Ectodermal cell (in vitro differentiated cells): ENCODE measurements around the gene GJB5.

Experiments used
- H3K27ac ChIP-seq: 2 replicates; pipeline ENCODE4 v1.7.0; 2013; ENCODE audit warnings: mild to moderate bottlenecking, low read depth, low read length; ENCODE audit not compliant: insufficient read depth, poor library complexity, severe bottlenecking
- H3K27me3 ChIP-seq: 2 replicates; pipeline ENCODE4 v1.7.0; 2013; ENCODE audit warnings: mild to moderate bottlenecking, low read length; ENCODE audit not compliant: insufficient read depth, control insufficient read depth, poor library complexity, severe bottlenecking
- H3K36me3 ChIP-seq: one replicate; pipeline ENCODE4 v1.7.0; 2013; ENCODE audit warnings: low read length; ENCODE audit not compliant: control insufficient read depth, insufficient read depth
- H3K4me1 ChIP-seq: one replicate; pipeline ENCODE4 v1.7.0; 2013; ENCODE audit warnings: low read length; ENCODE audit not compliant: control insufficient read depth, insufficient read depth
- H3K4me3 ChIP-seq: 2 replicates; pipeline ENCODE4 v1.7.0; 2013; ENCODE audit warnings: low read depth, low read length, control low read depth; ENCODE audit not compliant: insufficient read depth
- H3K9me3 ChIP-seq: 2 replicates; pipeline ENCODE4 v1.7.0; 2013; ENCODE audit warnings: mild to moderate bottlenecking, low read length, moderate library complexity; ENCODE audit not compliant: control insufficient read depth
- WGBS, 2 experiments: methylation state at CpG; one replicate each; pipeline ENCODE4 v1.1.7; 2013; ENCODE audit warnings: missing lambda C conversion rate in 2 of 2; 5-methylcytosine and 5-hydroxymethylcytosine counted together

GJB5 gene

GRCh38 chr1:34743775-34744174 lies 11.1 kb upstream of the GJB5 start:
- Histone ChIP-seq H3K27ac (no peak overlapping the region), H3K4me3 (no peak overlapping the region), H3K9me3 (no peaks in the 10 kb centered on the region), H3K27me3 (peaks cover 6% of the 10 kb centered on the region), H3K4me1 (peaks cover 6% of the 10 kb centered on the region), H3K36me3 (no peaks in the 10 kb centered on the region)
- WGBS, 2 experiments = 92 to 93% methylated on average over 6 of the region's 6 CpGs

GRCh38 chr1:34744851-34745250 lies 10.0 kb upstream of the GJB5 start:
- Histone ChIP-seq H3K27ac (no peak overlapping the region), H3K4me1 (peaks cover 6% of the 10 kb centered on the region), H3K4me3 (no peak overlapping the region), H3K9me3 (no peaks in the 10 kb centered on the region), H3K27me3 (peaks cover 6% of the 10 kb centered on the region), H3K36me3 (no peaks in the 10 kb centered on the region)
- 90 to 94% methylated on average over 3 of the region's 3 CpGs for WGBS, 2 experiments

GRCh38 chr1:34745666-34746065 lies 9.2 kb upstream of the GJB5 start:
- Histone ChIP-seq H3K4me1 (no peaks in the 10 kb centered on the region), H3K36me3 (no peaks in the 10 kb centered on the region), H3K27me3 (peaks cover 6% of the 10 kb centered on the region), H3K27ac (no peak overlapping the region), H3K9me3 (no peaks in the 10 kb centered on the region), H3K4me3 (no peak overlapping the region)
- WGBS, 2 experiments = 78 to 85% methylated on average over 5 of the region's 5 CpGs

GRCh38 chr1:34746101-34746500 lies 8.7 kb upstream of the GJB5 start:
- peaks cover 6% of the 10 kb centered on the region for H3K27me3 ChIP-seq
- H3K4me3 ChIP-seq = no peak overlapping the region
- H3K36me3 ChIP-seq = no peaks in the 10 kb centered on the region
- H3K4me1 ChIP-seq = no peaks in the 10 kb centered on the region
- WGBS, 2 experiments = 95 to 97% methylated on average over 4 of the region's 4 CpGs
- H3K9me3 ChIP-seq = no peaks in the 10 kb centered on the region
- H3K27ac ChIP-seq = no peak overlapping the region

GRCh38 chr1:34746785-34747637 lies 7.8 kb upstream of the GJB5 start:
- WGBS, 2 experiments = 89 to 91% methylated on average over 14 to 18 of the region's 18 CpGs
- H3K27me3 ChIP-seq = peaks cover 5% of the 10 kb centered on the region
- no peaks in the 10 kb centered on the region for H3K36me3 ChIP-seq
- H3K9me3 ChIP-seq = no peaks in the 10 kb centered on the region
- no peak overlapping the region for H3K27ac ChIP-seq
- no peak overlapping the region for H3K4me3 ChIP-seq
- no peaks in the 10 kb centered on the region for H3K4me1 ChIP-seq

- Histone ChIP-seq H3K4me1 (no peaks in the 10 kb centered on the region), H3K27ac (no peak overlapping the region), H3K9me3 (no peaks in the 10 kb centered on the region), H3K36me3 (no peaks in the 10 kb centered on the region), H3K27me3 (no peaks in the 10 kb centered on the region), H3K4me3 (no peak overlapping the region)
- 89 to 90% methylated on average over 6 of the region's 6 CpGs for WGBS, 2 experiments
Observed at GRCh38 chr1:34747638-34747941, 7.3 kb upstream of the GJB5 start.

GRCh38 chr1:34749992-34750391 lies 4.9 kb upstream of the GJB5 start:
- no peaks in the 10 kb centered on the region for H3K36me3 ChIP-seq
- no peak overlapping the region for H3K4me3 ChIP-seq
- no peaks in the 10 kb centered on the region for H3K4me1 ChIP-seq
- H3K9me3 ChIP-seq = no peaks in the 10 kb centered on the region
- no peaks in the 10 kb centered on the region for H3K27me3 ChIP-seq
- H3K27ac ChIP-seq = no peak overlapping the region
- WGBS, 2 experiments = 64 to 66% methylated on average over 8 of the region's 8 CpGs

- Histone ChIP-seq H3K4me3 (no peak overlapping the region), H3K9me3 (no peaks in the 10 kb centered on the region), H3K4me1 (no peaks in the 10 kb centered on the region), H3K27ac (no peak overlapping the region), H3K36me3 (no peaks in the 10 kb centered on the region), H3K27me3 (no peaks in the 10 kb centered on the region)
- WGBS, 2 experiments = 95% methylated on average over 5 of the region's 5 CpGs
Observed at GRCh38 chr1:34750610-34751009, 4.2 kb upstream of the GJB5 start.

GRCh38 chr1:34753163-34753562 lies 1.7 kb upstream of the GJB5 start:
- Histone ChIP-seq H3K36me3 (no peaks in the 10 kb centered on the region), H3K27ac (no peak overlapping the region), H3K4me3 (no peak overlapping the region), H3K27me3 (no peaks in the 10 kb centered on the region), H3K4me1 (no peaks in the 10 kb centered on the region), H3K9me3 (no peaks in the 10 kb centered on the region)
- WGBS, 2 experiments = 90 to 92% methylated on average over 3 of the region's 3 CpGs

- H3K4me1 ChIP-seq = no peaks in the 10 kb centered on the region
- H3K9me3 ChIP-seq = no peaks in the 10 kb centered on the region
- H3K27ac ChIP-seq = no peak overlapping the region
- H3K27me3 ChIP-seq = no peaks in the 10 kb centered on the region
- WGBS, 2 experiments = 94 to 96% methylated on average over 6 of the region's 6 CpGs
- H3K36me3 ChIP-seq = no peaks in the 10 kb centered on the region
- no peak overlapping the region for H3K4me3 ChIP-seq
Observed at GRCh38 chr1:34755961-34756360, 1.1 kb downstream of the GJB5 start.
